Hematopoietic multipotent progenitor cell treated with erythropoietin and hydrocortisone succinate and interleukin-3 and kit ligand, for 8 days (in vitro differentiated cells): ENCODE data around the gene SPRED2.

Experiments
- DNase-seq: peaks from one replicate; pipeline ENCODE4 v3.0.0-alpha.2; 2015

Gene SPRED2

DNA sequence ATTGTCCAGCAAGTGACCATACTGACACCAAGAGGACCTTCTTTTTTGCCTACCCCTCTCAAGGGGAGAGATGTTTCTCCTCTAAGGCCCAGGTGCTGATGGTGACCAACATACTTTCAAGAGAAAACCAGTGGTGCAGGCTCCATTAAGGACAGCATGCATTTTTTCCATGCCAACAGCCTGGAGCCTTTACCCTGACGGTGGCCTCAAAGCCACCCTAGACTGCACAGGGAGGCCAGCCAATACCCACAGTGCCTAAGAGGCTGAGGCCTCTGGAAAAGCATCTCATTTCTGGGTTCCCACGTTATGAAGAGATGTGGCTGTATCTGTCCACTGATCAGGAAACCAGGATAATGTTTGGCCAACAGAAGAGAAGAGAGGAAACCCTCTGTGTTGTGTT lies 19.3 kb downstream of the SPRED2 start:
- no peak for DNase-seq

GRCh38 chr2:65411056-65411795 lies 21.2 kb downstream of the SPRED2 start:
- no peak for DNase-seq

DNA sequence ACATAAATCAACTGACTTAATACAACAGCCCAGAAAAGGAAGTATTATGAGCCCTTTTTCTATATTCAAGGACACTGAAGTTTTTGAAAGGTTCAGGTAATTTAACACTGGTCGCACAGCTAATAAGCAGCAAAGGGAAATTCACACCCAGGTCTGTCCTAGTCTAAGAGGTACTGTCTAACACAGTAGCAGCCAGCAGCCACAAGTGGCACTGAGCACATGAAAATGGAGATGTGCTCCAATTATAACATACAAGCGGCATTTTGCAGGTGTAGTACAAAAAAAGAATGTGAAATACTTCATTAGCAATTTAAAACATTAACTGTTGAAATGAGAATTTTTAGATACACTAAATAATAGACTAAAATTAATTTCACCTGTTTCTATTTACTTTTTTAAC lies 23.4 kb downstream of the SPRED2 start:
- no peak for DNase-seq

DNA sequence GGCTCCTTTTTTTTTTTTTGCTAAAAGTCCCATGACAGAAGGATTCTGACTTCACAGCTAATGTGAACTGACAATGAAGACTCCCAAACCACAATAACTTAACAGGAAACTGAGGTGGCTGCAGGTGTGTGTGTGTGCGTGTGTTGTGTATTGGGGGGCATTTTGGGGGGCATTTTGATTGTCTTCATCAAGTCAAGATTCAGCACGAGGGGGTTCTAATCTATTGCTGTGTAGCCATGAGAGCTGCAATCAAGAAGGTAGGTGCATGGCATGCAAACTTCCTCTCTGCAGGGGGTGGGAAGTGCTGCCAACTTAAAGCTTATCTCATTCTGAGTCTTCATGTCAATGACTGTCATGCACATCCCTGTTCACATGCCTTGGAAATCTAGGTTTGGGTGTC lies 25.2 kb downstream of the SPRED2 start:
- DNase-seq = peak; percentile 27

- DNase-seq = no peak
Measured at GRCh38 chr2:65404988-65405697, 27.3 kb downstream of the SPRED2 start.

DNA sequence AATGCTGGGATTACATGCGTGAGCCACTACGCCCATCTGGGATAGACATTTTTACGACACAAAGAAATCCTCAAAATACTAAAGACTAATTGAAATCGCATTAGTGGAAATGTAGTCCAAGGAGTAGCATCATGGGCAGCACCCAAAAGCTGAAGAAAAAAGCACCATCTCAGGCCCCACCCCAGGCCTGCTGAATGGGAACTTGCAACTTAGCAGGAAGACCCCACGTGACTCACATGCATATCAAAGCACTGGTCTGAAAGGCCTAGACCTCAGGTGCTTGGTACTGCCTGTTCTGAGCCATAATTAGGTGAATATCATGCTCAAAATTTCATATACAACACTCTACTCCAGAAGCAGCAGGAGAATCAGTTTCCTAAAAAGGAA lies 28.9 kb downstream of the SPRED2 start:
- no peak for DNase-seq

DNA sequence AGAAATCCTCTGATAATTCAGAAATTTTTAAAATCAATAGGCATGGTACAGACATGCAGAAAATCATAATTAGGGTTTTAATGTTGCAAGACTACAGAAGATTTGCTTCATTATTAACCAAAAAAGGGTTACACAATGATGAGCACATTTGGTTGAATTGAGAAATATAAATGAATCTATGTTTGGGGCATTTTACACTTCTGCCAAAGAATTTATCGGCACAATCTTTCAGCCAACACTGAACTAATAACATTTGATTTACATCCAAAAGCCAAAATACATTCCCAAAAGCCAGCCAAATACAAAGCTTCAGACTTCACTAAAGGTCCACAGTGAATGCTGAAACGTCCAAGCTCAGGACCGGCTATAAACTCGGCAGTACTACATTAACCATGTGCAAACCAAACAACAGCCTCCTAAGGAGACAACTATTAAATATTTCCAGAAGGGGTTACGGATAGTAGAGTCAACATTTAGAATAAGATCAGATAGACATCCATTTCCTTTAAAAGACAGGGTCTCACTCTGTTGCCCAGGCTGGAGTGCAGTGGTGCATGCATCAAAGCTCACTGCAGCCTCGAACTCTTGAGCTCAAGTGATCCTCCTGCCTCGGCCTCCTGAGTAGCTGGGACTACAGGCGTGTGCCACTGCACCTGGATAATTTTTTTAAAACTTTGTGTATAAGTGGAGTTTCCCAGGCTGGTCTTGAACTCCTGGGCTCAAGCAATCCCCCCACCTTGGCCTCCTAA lies 29.4 kb downstream of the SPRED2 start:
- DNase-seq = no peak

- DNase-seq = no peak
Measured at GRCh38 chr2:65402323-65402722, 30.1 kb downstream of the SPRED2 start.

- DNase-seq = no peak
Measured at GRCh38 chr2:65397122-65397521, 35.3 kb downstream of the SPRED2 start.

DNA sequence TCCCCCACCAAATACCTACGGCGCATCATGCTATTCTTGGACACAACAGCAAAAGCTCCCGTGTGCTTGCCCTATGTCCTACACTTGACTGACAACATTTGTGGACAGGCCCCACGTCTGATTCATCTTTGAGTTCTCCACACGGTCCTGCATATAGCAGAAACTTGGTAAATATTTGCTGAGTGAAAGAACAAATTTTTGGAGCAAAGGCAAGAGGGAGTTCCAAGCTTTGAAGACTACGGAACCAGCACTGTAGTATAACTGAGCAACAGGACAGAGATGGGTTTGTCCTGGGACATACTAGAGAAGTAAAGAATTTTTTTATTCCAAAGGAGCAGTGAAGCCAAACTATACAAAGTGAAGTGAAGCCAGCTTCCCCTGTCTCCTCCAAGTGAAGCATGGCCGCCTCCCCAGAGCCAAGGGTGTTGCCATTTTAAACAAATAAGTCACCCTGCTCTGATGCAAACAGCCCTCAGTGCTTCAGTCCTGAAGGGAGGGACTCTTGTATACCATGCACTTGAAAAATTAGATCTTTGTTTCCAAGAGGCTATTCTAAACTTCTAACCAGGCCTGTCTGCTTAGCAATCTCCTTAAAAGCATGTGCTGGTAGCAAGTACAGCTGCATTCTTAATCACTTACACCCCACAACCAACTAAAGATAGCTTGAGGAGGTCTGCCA lies 35.9 kb downstream of the SPRED2 start:
- no peak for DNase-seq

- no peak for DNase-seq
Measured at GRCh38 chr2:65395621-65396347, 36.6 kb downstream of the SPRED2 start.

DNA sequence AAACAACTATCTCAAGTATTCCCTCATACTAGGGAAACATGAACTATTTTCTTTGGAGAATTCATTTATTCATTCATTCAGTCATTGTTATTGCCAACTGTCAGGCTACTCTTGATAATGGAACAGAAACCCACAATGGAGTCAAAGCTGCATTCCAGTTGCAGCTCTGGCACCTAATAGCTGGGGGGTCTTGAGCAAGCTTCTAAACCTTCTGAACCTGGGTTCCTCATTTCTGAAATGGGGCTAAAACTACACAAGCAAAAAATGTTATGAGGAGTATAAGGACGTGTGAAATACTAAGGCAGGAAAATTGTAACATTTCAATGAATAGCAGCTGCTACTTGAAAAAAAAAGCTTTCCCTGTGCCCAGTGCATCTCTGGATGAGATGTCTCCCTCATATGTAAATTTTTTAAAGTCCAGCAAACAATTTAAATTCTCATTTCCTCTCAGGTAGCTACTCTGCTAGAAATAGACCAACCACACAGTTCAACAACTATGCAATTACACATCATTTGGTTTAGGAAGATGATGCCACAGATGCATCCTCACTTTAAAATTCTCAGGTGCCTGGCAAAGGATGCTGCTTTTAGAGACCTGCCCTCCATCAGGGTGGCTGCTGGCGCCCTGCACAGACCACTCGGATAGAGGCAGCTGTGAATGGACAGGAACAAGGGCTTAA lies 38.5 kb downstream of the SPRED2 start:
- DNase-seq = no peak

GRCh38 chr2:65393046-65393445 lies 39.4 kb downstream of the SPRED2 start:
- no peak for DNase-seq

GRCh38 chr2:65392609-65393008 lies 39.8 kb downstream of the SPRED2 start:
- no peak for DNase-seq

DNA sequence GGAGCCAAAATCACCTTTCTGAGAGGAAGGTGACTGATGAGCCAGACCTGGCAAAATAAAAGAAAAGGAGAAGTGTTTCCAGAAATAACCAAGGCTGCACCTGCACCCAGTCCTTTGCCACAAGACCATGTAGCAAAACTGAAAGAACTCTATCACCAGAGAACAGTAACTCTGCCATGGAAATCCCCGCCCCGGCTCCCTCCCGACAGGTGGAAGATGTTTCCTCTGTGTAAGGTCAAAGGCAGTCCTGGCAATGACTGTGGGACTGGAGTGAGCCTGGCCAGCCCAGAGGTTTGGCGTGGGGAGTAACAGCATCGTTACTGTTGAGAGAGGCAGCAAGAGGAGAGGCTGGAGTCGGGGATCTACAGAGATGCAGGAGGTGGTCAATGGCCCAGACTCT lies 42.3 kb downstream of the SPRED2 start:
- DNase-seq = no peak

GRCh38 chr2:65389476-65389875 lies 42.9 kb downstream of the SPRED2 start:
- no peak for DNase-seq

DNA sequence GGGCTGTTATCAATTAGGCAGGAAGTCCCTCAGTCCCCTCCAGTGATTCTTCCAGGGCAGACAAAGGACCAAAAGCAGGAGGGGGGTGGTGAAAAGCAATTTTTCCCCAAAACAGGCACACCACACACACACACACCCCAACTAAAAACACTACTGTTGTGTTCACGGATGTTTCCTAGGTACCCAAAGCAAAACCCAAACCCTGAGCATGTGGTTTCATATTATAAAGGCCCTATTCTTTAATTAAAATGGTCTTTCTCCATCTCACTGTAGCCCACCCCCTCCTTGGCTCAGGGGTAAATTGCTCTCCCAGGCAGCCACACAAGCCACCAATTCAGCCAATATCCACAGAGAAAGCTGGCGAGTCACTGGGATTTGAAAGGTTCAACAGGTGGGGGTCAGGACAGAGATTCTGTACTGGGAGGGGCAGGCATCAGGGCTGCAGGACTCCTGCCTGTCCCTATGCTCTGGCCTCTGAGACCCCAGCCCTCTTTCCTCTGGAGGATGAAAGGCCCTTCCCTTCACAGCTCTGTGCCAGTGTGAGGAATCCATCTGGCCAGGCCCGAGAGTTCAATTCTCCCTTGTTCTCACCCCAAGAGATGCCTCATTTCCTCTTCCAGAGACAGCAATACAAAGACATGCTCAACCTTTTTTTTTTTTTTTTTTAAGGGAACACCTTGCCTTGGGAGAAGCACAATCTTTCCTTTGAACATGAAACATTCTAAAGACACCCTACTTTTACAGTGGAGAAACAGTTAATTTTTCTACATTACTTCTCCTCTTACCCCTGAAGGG lies 43.6 kb downstream of the SPRED2 start:
- no peak for DNase-seq

DNA sequence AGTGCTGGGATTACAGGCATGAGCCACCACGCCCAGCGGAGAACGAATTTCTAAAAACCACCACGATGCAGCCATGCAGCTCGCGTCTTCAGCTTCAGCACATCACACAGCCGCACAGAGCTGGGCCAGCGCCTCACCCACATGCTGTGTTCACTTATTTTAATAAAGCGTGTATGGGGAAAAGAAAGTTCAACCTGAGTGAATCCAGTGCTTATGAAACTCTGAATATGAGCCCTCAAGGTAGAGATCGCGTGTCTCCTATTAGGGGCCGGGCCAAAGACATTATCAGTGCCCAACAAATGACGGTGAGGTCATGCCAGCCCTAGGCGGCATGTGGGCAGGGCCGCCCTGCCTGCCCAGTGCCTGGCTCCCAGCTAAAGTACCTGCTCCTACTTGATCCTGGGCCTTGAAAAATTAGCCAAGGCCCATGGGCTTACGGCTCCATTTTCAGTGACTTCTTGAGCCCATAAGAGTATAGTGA lies 44.3 kb downstream of the SPRED2 start:
- peak; percentile 84 for DNase-seq

GRCh38 chr2:65386989-65387388 lies 45.4 kb downstream of the SPRED2 start:
- no peak for DNase-seq

- no peak for DNase-seq
Measured at GRCh38 chr2:65386344-65386743, 46.1 kb downstream of the SPRED2 start.
